ENCODE data around the gene SLC25A6. TPM values are rescaled to one million over a fixed set of nuclear protein-coding genes. Genes with fewer than 3 reads are reported as not detected.
A peak's percentile ranks its signal among the peaks of the same experiment; 100 is the strongest.
"Not testable (repeated sequence)": the region's sequence is repeated elsewhere in the genome, so short reads cannot be mapped to it uniquely, and the experiment has no call there.

Gene SLC25A6
- total RNA-seq, 1 donor from 2014 or later, result 289 TPM

DNA sequence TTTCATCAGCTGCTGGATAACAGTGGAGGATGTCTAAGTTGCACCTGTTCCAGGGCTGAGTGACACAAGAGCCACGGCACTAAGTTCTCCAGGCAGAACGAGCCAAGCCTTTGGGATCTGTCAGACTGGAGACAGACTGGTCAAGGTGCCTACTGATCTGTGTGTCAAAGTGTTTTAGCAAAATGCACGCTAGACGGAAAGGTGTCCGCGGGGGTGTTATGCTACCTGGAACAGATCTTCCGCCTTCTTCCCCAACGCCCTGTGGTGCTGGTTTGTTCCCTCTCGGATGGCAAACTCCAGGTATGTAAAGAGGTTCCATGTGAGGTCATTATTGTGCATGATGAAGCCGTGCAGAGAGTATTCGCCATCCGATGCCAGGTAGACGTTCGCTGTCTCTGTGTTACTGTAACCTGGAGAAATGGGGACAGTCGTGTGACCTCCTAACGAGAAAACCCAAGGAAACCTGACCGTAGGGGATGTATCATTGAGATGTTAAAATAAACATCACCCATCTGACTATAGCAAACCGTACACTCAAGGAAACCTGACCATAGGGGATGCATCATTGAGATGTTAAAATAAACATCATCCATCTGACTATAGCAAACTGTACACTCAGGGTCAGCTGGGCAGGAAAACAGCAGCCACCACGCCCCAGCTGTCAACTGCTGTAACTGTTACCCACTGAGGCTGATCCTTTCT lies 29.7 kb upstream of the SLC25A6 start:
- Mint-ChIP-seq H3K9me3 (peaks cover 33% of the 10 kb centered on the region), H3K27me3 (ENCODE audit: insufficient read depth) (no peaks in the 10 kb centered on the region), H3K27ac (no peak overlapping the region), H3K36me3 (ENCODE audit: low read depth) (peaks cover 65% of the 10 kb centered on the region), H3K4me1 (ENCODE audit: low read depth) (no peaks in the 10 kb centered on the region), H3K4me3 (no peak overlapping the region)
- intact Hi-C loops (cut with micrococcal nuclease), result no loop called here
- DNase-seq (ENCODE audit: low spot score), result no peak

DNA sequence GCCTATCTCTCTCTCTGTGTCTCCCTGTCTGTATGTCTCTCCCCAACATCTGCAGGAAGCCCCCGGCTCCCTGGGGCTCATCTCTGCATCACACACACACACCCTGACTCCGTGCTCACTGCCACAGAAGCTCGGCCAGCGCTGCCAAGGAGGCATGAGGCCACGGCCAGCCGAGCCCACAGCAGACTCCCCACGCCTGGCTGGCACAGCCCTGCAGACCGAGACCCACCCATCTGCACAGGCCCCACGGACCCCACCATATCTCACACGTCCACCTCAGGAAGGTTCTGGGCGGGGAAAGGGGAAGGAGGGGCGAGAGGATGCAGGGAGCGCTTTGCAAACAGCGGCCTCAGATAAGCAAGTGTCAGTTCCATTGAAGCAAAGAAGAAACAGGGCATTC lies 28.5 kb upstream of the SLC25A6 start:
- Mint-ChIP-seq H3K4me3 (no peak overlapping the region), H3K27ac (no peak overlapping the region), H3K4me1 (ENCODE audit: low read depth) (no peaks in the 10 kb centered on the region), H3K36me3 (ENCODE audit: low read depth) (peaks cover 55% of the 10 kb centered on the region), H3K27me3 (ENCODE audit: insufficient read depth) (no peaks in the 10 kb centered on the region), H3K9me3 (peaks cover 33% of the 10 kb centered on the region)
- DNase-seq (ENCODE audit: low spot score), result no peak
- intact Hi-C loops (cut with micrococcal nuclease), result no loop called here

DNA sequence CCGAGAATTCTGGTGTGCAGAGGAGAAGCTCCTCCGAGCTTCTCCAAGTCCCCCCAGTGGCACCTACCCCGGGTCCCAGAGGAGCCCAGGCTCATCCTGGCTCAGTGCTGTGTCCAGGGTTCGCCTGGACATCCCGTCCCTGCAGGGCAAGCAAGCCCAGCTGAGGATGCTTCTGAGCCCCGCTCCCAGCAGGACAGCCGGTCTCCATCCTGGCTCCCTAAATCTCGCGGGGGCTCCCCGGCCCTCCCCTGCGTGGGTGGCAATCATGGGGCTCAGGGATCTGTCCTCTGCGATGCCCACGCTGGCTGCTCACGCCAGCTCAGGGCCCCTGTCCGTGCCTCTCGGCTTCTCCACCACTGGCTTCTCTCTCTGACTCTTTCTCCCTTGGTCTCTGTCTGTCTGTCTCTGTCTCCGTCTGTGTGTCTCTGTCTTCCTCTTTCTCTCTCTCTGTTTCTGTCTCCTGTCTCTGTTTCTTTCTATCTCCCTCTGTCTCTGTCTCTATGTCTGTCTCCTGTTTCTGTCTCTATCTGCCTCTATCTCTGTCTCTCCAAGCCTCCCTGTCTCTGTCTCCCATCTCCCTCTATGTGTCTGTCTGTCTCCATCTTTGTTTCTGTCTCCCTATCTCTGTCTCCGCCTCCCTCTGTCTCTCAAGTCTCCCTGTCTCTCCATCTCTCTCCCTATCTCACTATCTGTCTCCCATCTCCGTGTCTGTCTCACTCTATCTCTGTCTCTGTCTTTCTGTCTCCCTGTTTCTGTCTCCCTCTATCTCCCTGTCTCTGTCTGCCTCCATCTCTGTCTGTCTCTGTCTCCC lies 27.8 kb upstream of the SLC25A6 start:
- Mint-ChIP-seq H3K36me3 (ENCODE audit: low read depth) (peaks cover 49% of the 10 kb centered on the region), H3K4me3 (no peak overlapping the region), H3K27me3 (ENCODE audit: insufficient read depth) (no peaks in the 10 kb centered on the region), H3K9me3 (peaks cover 29% of the 10 kb centered on the region), H3K27ac (peak overlapping the region; percentile 5), H3K4me1 (ENCODE audit: low read depth) (no peaks in the 10 kb centered on the region)
- DNase-seq (ENCODE audit: low spot score), result no peak
- intact Hi-C loops (cut with micrococcal nuclease), result no loop called here

DNA sequence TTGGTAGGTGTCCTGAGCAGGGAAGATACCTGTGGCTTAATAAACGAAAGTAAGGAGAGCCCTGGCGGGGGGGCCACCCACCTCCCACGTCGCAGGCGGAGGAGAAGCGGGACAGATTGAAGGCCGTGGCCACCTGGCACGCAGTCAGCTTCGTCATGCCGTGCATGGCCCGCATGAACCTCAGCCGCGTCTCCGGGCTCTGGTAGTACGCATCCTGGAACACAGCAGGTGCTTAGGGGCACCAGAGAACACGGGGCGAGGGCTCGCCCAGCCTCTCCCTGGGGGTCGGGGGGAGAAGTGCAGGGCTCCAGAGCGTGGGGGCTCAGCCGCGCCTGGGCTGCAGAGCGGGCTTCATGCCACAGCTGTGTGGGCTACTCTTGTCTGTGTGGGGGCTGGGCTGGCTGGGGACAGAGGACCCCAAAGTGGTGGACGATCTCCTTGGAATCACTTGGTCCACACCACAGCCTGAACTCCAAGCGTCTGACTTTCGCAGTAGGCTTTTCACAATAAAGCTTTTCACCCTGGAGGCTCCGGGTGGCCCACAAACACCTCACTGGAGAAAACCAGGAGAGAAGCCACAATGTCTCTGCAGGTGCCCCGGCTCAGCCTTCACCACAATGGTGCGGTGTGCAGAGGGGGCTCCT lies 27.1 kb upstream of the SLC25A6 start:
- peaks cover 22% of the 10 kb centered on the region for H3K9me3 Mint-ChIP-seq
- no peaks in the 10 kb centered on the region for H3K27me3 Mint-ChIP-seq (ENCODE audit: insufficient read depth)
- peaks cover 44% of the 10 kb centered on the region for H3K36me3 Mint-ChIP-seq (ENCODE audit: low read depth)
- no peak overlapping the region for H3K4me3 Mint-ChIP-seq
- no peaks in the 10 kb centered on the region for H3K4me1 Mint-ChIP-seq (ENCODE audit: low read depth)
- H3K27ac Mint-ChIP-seq, result no peak overlapping the region
- no peak for DNase-seq (ENCODE audit: low spot score)
- intact Hi-C loops (cut with micrococcal nuclease), result no loop called here

DNA sequence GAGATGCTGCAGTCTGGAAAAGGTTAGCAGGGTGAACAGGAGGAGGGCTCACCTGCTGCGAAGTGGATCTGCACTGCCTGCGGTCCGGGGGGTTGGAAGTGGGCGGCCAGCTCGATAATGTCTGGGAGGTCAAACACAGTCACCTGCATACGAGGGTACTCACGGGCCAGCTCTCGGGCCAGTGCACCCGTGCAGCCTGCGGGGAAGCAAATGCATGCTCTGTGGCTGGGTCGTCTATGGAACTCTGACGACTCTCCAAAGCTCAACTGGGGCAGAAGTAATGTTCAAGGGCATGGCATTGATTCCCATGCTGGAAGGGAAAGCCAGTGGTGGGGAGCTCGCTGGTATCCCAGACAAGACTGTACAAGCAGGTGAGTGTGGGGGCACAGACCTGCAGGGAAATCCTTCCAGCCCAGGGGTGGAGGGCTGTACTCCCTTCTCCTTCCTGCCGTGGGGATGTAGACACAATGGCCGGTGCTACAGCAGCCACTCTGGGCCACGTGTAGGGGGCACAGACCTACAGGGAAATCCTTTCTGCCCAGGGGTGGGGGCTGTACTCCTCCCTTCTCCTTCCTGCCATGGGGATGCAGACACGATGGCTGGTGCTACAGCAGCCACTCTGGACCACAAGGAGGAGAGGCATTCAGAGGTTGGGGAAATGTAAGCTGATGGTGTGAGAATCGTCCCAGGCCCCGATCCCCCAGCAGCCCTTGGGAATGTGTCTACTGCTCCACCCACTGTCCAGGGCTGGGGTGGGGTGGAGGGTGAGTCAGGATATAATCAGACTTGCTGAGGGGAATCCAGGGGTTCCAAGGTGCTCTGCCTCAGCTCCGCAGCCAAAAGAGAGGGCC lies 26.2 kb upstream of the SLC25A6 start:
- H3K4me1 Mint-ChIP-seq (ENCODE audit: low read depth), result no peaks in the 10 kb centered on the region
- H3K27ac Mint-ChIP-seq, result no peak overlapping the region
- no peaks in the 10 kb centered on the region for H3K27me3 Mint-ChIP-seq (ENCODE audit: insufficient read depth)
- H3K4me3 Mint-ChIP-seq, result no peak overlapping the region
- peaks cover 43% of the 10 kb centered on the region for H3K36me3 Mint-ChIP-seq (ENCODE audit: low read depth)
- DNase-seq (ENCODE audit: low spot score), result no peak
- intact Hi-C loops (cut with micrococcal nuclease), result no loop called here
- H3K9me3 Mint-ChIP-seq, result peaks cover 15% of the 10 kb centered on the region

DNA sequence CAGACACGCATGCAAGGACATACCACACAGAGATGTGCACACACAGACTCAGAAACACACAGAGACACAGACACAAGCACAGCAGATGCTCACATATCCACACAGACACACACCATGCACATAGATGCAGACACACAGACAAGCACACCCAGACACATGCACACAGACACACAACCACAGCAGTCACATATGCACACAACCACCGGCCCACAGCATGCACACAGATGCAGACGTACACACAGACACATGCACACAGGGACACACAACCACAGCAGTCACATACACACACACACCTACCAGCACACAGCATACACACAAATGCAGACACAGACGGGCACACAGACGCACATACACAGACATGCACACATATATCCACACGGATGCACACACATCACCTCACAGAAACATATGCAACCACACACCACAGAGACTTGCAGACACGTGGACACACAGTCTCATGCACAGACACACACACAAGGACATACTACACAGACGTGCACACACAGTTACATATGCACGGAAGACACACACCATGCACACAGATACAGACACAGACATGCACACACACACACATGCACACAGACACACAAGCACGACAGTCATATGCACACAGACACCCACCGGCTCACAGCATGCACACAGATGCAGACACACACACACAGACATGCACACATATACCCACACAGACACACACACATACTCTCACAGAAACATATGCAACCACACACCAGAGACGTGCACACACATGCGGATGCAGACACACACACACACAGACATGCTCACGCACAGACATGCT lies 25.2 kb upstream of the SLC25A6 start:
- Mint-ChIP-seq H3K4me3 (no peak overlapping the region), H3K36me3 (ENCODE audit: low read depth) (peaks cover 41% of the 10 kb centered on the region), H3K9me3 (peaks cover 14% of the 10 kb centered on the region), H3K27me3 (ENCODE audit: insufficient read depth) (no peaks in the 10 kb centered on the region), H3K4me1 (ENCODE audit: low read depth) (no peaks in the 10 kb centered on the region), H3K27ac (no peak overlapping the region)
- intact Hi-C loops (cut with micrococcal nuclease), result no loop called here
- DNase-seq (ENCODE audit: low spot score), result no peak

DNA sequence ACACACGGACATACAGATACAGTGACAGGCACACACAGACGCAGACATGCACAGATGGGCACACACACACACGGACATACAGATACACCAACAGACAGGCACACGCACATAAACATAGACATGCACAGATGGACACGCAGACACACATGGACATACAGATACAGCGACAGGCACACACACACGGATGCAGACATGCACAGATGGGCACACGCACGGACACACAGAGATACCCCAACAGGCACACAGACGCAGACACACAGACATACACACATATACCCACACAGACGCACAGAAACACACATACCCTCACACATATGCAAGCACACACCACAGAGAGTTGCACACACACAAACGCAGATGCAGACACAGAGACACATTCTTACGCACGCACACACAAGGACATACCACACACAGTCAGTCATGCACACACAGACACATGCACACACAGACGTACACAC lies 24.4 kb upstream of the SLC25A6 start:
- DNase-seq (ENCODE audit: low spot score), result no peak
- intact Hi-C loops (cut with micrococcal nuclease), result no loop called here
- peaks cover 33% of the 10 kb centered on the region for H3K36me3 Mint-ChIP-seq (ENCODE audit: low read depth)
- no peak overlapping the region for H3K27ac Mint-ChIP-seq
- H3K4me1 Mint-ChIP-seq (ENCODE audit: low read depth), result no peaks in the 10 kb centered on the region
- no peaks in the 10 kb centered on the region for H3K27me3 Mint-ChIP-seq (ENCODE audit: insufficient read depth)
- no peak overlapping the region for H3K4me3 Mint-ChIP-seq
- peaks cover 7% of the 10 kb centered on the region for H3K9me3 Mint-ChIP-seq

DNA sequence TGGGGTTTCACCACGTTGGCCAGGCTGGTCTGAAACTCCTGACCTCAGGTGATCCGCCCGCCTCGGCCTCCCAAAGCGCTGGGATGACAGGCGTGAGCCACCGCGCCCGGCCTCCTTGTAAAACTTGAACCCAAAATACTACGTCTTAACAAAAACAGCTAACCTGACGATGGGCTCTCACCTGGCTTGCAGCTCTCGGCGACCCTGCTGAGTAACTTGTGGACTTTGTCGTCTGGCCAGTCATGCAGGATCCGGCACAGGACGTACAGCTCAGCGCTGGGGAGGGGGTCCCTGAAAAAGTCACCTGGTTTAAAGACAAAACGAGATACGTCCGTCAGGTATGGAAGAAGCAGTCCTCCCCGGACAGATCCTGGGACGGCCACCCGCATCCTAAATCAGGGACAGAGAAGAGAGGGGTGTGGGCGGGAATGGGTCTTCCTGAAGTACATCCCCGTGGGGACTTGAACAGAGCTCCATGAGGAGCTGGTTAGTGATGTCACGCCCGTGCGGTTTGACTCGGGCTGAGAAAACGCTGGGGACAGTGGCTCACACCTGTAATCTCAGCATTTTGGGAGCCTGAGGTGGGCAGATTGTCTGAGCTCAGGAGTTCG lies 20.7 kb upstream of the SLC25A6 start:
- Mint-ChIP-seq H3K4me1 (ENCODE audit: low read depth) (no peaks in the 10 kb centered on the region), H3K27ac (no peak overlapping the region), H3K9me3 (no peaks in the 10 kb centered on the region), H3K36me3 (ENCODE audit: low read depth) (peaks cover 18% of the 10 kb centered on the region), H3K4me3 (no peak overlapping the region), H3K27me3 (ENCODE audit: insufficient read depth) (no peaks in the 10 kb centered on the region)
- DNase-seq (ENCODE audit: low spot score), result no peak
- intact Hi-C loops (cut with micrococcal nuclease), result no loop called here

DNA sequence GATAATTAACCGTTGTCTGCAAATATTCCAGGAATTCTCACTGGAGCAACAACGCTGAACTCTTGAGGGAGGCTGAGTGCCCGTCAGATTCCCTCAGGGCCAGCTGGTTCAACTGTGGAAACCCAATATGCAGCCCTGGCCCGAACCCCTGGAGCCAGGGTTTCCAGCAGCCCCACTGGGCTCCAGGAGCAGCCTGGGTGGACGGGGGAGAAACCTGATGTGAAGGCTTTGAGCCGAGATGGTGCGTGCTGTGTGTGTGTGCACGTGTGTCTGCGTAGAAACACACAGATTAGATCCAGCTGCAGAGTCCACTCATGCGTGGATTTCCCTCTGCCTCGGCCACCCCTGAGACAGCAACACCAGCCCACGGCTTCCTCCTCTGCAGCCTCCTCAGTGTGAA lies 19.4 kb upstream of the SLC25A6 start:
- intact Hi-C loops (cut with micrococcal nuclease), result no loop called here
- H3K27me3 Mint-ChIP-seq (ENCODE audit: insufficient read depth), result no peaks in the 10 kb centered on the region

DNA sequence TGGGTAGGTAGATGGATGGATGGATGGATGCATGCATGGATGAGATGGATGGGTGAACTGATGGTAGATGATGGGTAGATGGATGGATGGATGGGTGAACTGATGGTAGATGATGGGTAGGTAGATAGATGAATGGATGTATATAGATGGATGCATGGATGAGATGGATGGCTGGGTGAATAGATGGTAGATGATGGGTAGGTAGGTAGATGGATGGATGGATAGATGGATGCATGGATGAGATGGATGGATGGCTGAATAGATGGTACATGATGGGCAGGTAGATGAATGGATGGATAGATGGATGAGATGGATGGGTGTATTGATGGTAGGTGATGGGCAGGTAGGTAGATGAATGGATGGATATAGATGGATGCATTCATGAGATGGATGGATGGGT lies 15.1 kb upstream of the SLC25A6 start:
- H3K4me1 Mint-ChIP-seq (ENCODE audit: low read depth), result no peaks in the 10 kb centered on the region
- H3K4me3 Mint-ChIP-seq, result no peak overlapping the region
- no peaks in the 10 kb centered on the region for H3K27me3 Mint-ChIP-seq (ENCODE audit: insufficient read depth)
- H3K9me3 Mint-ChIP-seq, result no peaks in the 10 kb centered on the region
- no peak overlapping the region for H3K27ac Mint-ChIP-seq
- peaks cover 2% of the 10 kb centered on the region for H3K36me3 Mint-ChIP-seq (ENCODE audit: low read depth)
- no peak for DNase-seq (ENCODE audit: low spot score)
- intact Hi-C loops (cut with micrococcal nuclease), result no loop called here

More for the DNA sequence above, 19.4 kb upstream of the SLC25A6 start:
- H3K27ac Mint-ChIP-seq, result no peak overlapping the region
- peaks cover 18% of the 10 kb centered on the region for H3K36me3 Mint-ChIP-seq (ENCODE audit: low read depth)
- no peak for DNase-seq (ENCODE audit: low spot score)
- no peaks in the 10 kb centered on the region for H3K4me1 Mint-ChIP-seq (ENCODE audit: low read depth)
- H3K4me3 Mint-ChIP-seq, result no peak overlapping the region
- H3K9me3 Mint-ChIP-seq, result no peaks in the 10 kb centered on the region

DNA sequence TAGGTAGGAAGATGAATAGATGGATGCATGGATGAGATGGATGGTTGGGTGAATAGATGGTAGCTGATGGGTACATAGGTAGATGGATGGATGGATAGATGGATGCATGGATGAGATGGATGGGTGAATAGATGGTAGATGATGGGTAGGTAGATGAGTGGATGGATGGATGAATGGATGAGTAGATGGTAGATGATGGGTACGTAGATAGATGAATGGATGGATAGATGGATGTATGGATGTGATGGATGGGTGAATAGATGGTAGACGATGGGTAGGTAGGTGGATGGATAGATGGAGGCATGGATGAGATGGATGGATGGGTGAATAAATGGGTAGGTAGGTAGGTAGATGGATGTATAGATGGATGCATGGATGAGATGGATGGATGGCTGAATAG lies 13.9 kb upstream of the SLC25A6 start:
- DNase-seq (ENCODE audit: low spot score); H3K4me1 Mint-ChIP-seq (ENCODE audit: low read depth); H3K27me3 Mint-ChIP-seq (ENCODE audit: insufficient read depth); intact Hi-C loops (cut with micrococcal nuclease); H3K9me3 Mint-ChIP-seq; H3K4me3 Mint-ChIP-seq; H3K27ac Mint-ChIP-seq; H3K36me3 Mint-ChIP-seq (ENCODE audit: low read depth): not testable (repeated sequence)

DNA sequence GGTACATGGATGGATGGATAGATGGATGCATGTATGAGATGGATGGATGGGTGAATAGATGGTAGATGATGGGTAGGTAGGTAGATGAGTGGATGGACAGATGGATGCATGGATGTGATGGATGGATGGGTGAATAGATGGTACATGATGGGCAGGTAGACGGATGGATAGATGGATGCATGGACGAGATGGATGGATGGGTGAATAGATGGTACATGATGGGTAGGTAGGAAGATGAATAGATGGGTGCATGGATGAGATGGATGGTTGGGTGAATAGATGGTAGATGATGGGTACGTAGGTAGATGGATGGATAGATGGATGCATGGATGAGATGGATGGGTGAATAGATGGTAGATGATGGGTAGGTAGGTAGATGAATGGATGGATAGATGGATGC lies 12.0 kb upstream of the SLC25A6 start:
- H3K27me3 Mint-ChIP-seq (ENCODE audit: insufficient read depth); H3K4me3 Mint-ChIP-seq; H3K27ac Mint-ChIP-seq; H3K36me3 Mint-ChIP-seq (ENCODE audit: low read depth); H3K9me3 Mint-ChIP-seq; DNase-seq (ENCODE audit: low spot score); intact Hi-C loops (cut with micrococcal nuclease); H3K4me1 Mint-ChIP-seq (ENCODE audit: low read depth): not testable (repeated sequence)

All from activated T-helper 1 cell treated with anti-CD3 and anti-CD28 coated beads, Interleukin-12 subunit alpha, Interleukin-12 subunit beta, Interleukin-2, Interleukin-4 antibody, amounts not matched to agents 30 ng/mL and 10 ng/mL and 1 ng/mL, durations not matched to agents 14 hours and 24 hours and 36 hours (primary cell).